ENCODE measurements around the gene ADAMTSL1.

DNA sequence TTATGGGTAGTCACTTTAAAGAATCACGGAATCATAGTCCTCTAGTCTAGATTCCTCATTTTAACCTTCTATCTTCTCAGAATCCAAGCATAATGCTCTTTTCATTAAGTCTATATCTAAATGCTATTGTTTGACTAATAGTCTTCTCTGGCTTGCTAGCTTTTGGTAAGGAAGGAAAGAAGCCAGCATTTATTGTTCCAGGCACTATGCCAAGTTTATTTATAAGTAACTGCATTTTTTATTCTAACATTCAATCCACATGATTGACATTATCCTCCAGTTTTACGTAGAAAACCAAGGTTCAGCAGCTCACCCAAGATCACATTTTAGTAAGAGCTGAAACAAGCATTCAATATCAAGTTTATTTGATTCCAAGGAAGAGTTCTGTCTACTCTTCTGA lies 304.9 kb downstream of the ADAMTSL1 start:
- TF ChIP-seq, protein P1, sequence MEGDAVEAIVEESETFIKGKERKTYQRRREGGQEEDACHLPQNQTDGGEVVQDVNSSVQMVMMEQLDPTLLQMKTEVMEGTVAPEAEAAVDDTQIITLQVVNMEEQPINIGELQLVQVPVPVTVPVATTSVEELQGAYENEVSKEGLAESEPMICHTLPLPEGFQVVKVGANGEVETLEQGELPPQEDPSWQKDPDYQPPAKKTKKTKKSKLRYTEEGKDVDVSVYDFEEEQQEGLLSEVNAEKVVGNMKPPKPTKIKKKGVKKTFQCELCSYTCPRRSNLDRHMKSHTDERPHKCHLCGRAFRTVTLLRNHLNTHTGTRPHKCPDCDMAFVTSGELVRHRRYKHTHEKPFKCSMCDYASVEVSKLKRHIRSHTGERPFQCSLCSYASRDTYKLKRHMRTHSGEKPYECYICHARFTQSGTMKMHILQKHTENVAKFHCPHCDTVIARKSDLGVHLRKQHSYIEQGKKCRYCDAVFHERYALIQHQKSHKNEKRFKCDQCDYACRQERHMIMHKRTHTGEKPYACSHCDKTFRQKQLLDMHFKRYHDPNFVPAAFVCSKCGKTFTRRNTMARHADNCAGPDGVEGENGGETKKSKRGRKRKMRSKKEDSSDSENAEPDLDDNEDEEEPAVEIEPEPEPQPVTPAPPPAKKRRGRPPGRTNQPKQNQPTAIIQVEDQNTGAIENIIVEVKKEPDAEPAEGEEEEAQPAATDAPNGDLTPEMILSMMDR (IDR thresholded peaks at IDR 0.05; ENCODE audit: low read depth, low read length): no peak
- TF ChIP-seq EZH2phosphoT487 (IDR thresholded peaks at IDR 0.05; ENCODE audit: low read depth): no peak

All from OCI-LY3 (cell line).